Coronary artery (tissue), 2 donors: ENCODE results near the gene PSD.
A peak's percentile ranks its signal among the peaks of the same experiment; 100 is the strongest.

Source experiments
- DNase-seq: peaks from one replicate; pipeline ENCODE4 v3.0.0-alpha.2; 2017; ENCODE audit warnings: low spot score
- H3K27ac ChIP-seq, 2 donors: fragments of 200-600 bp; sonication (generic); one replicate each; pipeline ENCODE4 v1.5.1; 2016 to 2019
- H3K4me3 ChIP-seq: fragments of 200-600 bp; sonication (generic); 2 replicates; pipeline ENCODE4 v1.5.1; 2016; ENCODE audit warnings: mild to moderate bottlenecking, moderate library complexity
- CTCF ChIP-seq: fragments of 200-600 bp; sonication (generic); IDR thresholded peaks from one replicate; pipeline ENCODE4 v1.5.1; 2019; ENCODE audit warnings: antibody characterized with exemption

Gene PSD

GRCh38 chr10:102384606-102385429 lies 33.8 kb downstream of the PSD start:
- H3K4me3 ChIP-seq, result no peak overlapping the region
- H3K27ac ChIP-seq, result peak overlapping the region in 1 of 2 donors; percentile 34
- no peak for DNase-seq
- TF ChIP-seq CTCF, result no peak

GRCh38 chr10:102384053-102384452 lies 34.5 kb downstream of the PSD start:
- TF ChIP-seq CTCF, result no peak
- no peak for DNase-seq
- H3K4me3 ChIP-seq, result no peak overlapping the region
- H3K27ac ChIP-seq, result no peak overlapping the region

- Histone ChIP-seq H3K4me3 (no peak overlapping the region), H3K27ac (no peak overlapping the region)
- TF ChIP-seq CTCF, result no peak
- DNase-seq, result no peak
Observed at GRCh38 chr10:102382871-102383270, 35.7 kb downstream of the PSD start.

- Histone ChIP-seq H3K4me3 (no peak overlapping the region), H3K27ac (no peak overlapping the region)
- no peak for DNase-seq
- no peak for TF ChIP-seq CTCF
Observed at GRCh38 chr10:102381983-102382382, 36.6 kb downstream of the PSD start.

- H3K4me3 ChIP-seq, result no peak overlapping the region
- no peak for TF ChIP-seq CTCF
Observed at GRCh38 chr10:102379383-102379782, 39.2 kb downstream of the PSD start.

GRCh38 chr10:102376901-102377300 lies 41.7 kb downstream of the PSD start:
- no peak overlapping the region for H3K4me3 ChIP-seq
- no peak overlapping the region for H3K27ac ChIP-seq
- TF ChIP-seq CTCF, result no peak
- DNase-seq, result no peak

More at GRCh38 chr10:102379383-102379782, 39.2 kb downstream of the PSD start:
- no peak for DNase-seq
- no peak overlapping the region for H3K27ac ChIP-seq

- TF ChIP-seq CTCF, result no peak
- H3K4me3 ChIP-seq, result no peak overlapping the region
- H3K27ac ChIP-seq, result no peak overlapping the region
- no peak for DNase-seq
Observed at GRCh38 chr10:102375867-102376266, 42.7 kb downstream of the PSD start.
